ENCODE measurements around the gene FAM13B. TPM values are rescaled to one million over a fixed set of nuclear protein-coding genes. Genes with fewer than 3 reads are reported as not detected.
A peak's percentile ranks its signal among the peaks of the same experiment; 100 is the strongest.

FAM13B gene
- total RNA-seq (2021; ENCODE audit: unreplicated experiment) (13.6 TPM), Bru-seq, nascent RNA (percentile 89 among the genes with signal in this experiment), BruChase-seq, experiment 1, labeled RNA remaining after a 6-hour chase (percentile 76 among the genes with signal in this experiment), BruChase-seq, experiment 2, labeled RNA remaining after a 2-hour chase (percentile 87 among the genes with signal in this experiment)
- polyA plus RNA-seq (2012): 2.4 and 2.7 TPM in 2 replicates
- long read RNA-seq, partial matches to known transcripts: 2 of 5 reads
- long read RNA-seq, other reads (novel, unspliced or antisense): 3 of 5 reads

DNA sequence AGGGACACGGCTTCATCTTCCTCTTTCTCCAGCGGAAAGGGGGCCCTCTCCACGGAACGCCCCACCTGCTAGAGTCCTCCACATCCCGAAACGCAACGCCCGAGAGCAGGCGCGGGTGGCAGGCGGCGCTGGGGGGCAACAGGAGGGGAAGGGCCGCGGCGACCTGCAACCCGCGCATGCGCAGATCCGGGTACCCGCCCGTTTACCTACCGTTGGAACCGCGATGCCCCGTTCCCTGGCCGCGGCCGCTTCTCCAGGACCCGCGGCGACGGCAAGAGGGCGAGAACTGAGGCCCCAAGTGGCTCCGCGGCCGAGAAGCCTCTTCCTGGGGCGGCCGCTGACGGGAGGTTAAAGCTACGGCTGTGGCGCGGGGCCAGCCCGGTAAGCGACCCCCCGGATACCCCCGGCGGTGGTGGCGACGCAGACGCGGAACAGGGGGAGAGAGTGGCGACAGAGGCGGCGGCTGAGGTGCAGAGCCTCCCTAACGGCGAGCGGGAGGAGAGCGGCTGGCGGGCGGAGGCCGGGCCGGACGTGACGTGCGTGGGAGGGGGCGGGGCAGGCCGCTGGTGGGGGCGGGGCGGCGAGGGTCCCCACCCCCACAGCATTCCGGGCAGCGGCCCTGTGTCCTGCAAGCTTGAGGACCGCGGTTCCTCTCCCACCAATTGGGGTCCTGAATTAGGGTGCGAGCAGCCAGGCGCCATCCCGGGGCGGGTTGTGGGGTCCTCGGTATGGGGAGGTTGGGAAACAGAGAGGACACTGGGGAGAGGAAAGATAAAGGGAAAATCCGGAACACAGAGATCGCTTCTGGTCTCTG is at the start of gene FAM13B:
FAM13B (minus strand) TSS at position 508 of the 814 bp plus-strand sequence. CDS start 13,968 bp downstream, outside the sequence.
- no TSS peak for BruUV-seq (replicated peaks)
- DNase-seq (ENCODE audit: low read depth, low spot score): peak; percentile 32
- Histone ChIP-seq H3K4me3 (replicated peaks in 1 of 2; ENCODE audit: low read depth in 1 of 2, low read length in 2 of 2) (peak within 1 kb of the TSS; percentile 63 to 73), H2AFZ (ENCODE audit: low read depth, low read length, poor library complexity, severe bottlenecking) (no peak within 1 kb of the TSS), H3K4me1 (ENCODE audit: control insufficient read depth in 1 of 2, insufficient read depth in 2 of 2, low read length in 2 of 2) (peaks cover 14 to 34% of the 10 kb centered on the region in 2 experiments), H3K79me2 (ENCODE audit: insufficient read depth, low read length) (peaks cover 48% of the 10 kb centered on the region), H3K36me3 (ENCODE audit: control insufficient read depth in 1 of 2, insufficient read depth in 2 of 2, low read length in 2 of 2) (no peaks in the 10 kb centered on the region), H3K27me3 (ENCODE audit: insufficient read depth, low read length) (no peaks in the 10 kb centered on the region), H3K4me2 (ENCODE audit: low read length) (peak within 1 kb of the TSS; percentile 95), H3K27ac (ENCODE audit: low read depth, low read length) (peak within 1 kb of the TSS; percentile 99), H3K9me3 (ENCODE audit: control insufficient read depth in 1 of 2, insufficient read depth in 1 of 2, low read depth in 1 of 2, low read length in 2 of 2) (no peaks in the 10 kb centered on the region), H3K9me2 (ENCODE audit: insufficient read depth) (no peaks in the 10 kb centered on the region), H3K9ac (ENCODE audit: low read length) (peak within 1 kb of the TSS; percentile 89), H4K20me1 (ENCODE audit: insufficient read depth) (peaks cover 6% of the 10 kb centered on the region)
- intact Hi-C loops (cut with micrococcal nuclease): no loop called here
- CTCF ChIA-PET: interaction anchor here (1.6 kb wide), 1 partner anchor 32 kb away, joined by 5 read pairs; no protein-coding TSS in a partner anchor
- ATAC-seq: peak; percentile 80
- RAD21 ChIA-PET (ENCODE audit: low non-redundant PET in 1 of 2, low total read pairs in 2 of 2, uncharacterized antibody in 2 of 2, unreplicated experiment in 2 of 2): interaction anchor here in 1 of 2 experiments (1.8 kb wide), 1 partner anchor 100 kb away, joined by 8 read pairs; no protein-coding TSS in a partner anchor
- POLR2A ChIA-PET: interaction anchor here (0.7 kb wide), 1 partner anchor 81 kb away, joined by 3 read pairs; no protein-coding TSS in a partner anchor
- peak; percentile 96 for TF ChIP-seq POLR2AphosphoS5 (IDR thresholded peaks at IDR 0.05; ENCODE audit: low read depth, low read length)
- no peak for TF ChIP-seq JUND (IDR thresholded peaks at IDR 0.05)
- TF ChIP-seq YY1 (IDR thresholded peaks at IDR 0.05; ENCODE audit: extremely low read depth, insufficient replicate concordance, low read depth, low read length): peak; percentile 17
- no peak for TF ChIP-seq ZNF274 (IDR thresholded peaks at IDR 0.05; ENCODE audit: low read depth, low read length)
- no peak for TF ChIP-seq ATF3 (IDR thresholded peaks at IDR 0.05)
- no peak for TF ChIP-seq SRF (IDR thresholded peaks at IDR 0.05; ENCODE audit: low read depth)
- TF ChIP-seq CBX3 (IDR thresholded peaks at IDR 0.05; ENCODE audit: low read depth): peak; percentile 6; the same call in 1 of the 2 replicates
- no peak for TF ChIP-seq EZH2phosphoT487 (IDR thresholded peaks at IDR 0.05; ENCODE audit: borderline replicate concordance)
- TF ChIP-seq TCF7L2 (IDR thresholded peaks at IDR 0.05; ENCODE audit: borderline replicate concordance, extremely low read depth, insufficient read depth, insufficient read length): no peak
- TF ChIP-seq SP1 (IDR thresholded peaks at IDR 0.05; ENCODE audit: low read depth): no peak
- TF ChIP-seq POLR2A (IDR thresholded peaks at IDR 0.05; ENCODE audit: borderline replicate concordance, extremely low read depth, insufficient read depth, insufficient read length): no peak
- no peak for TF ChIP-seq CTCF (IDR thresholded peaks at IDR 0.05 in 2 of 3, conservative IDR thresholded peaks at IDR 0.05 in 1 of 3; ENCODE audit: borderline replicate concordance in 1 of 3, insufficient read depth in 1 of 3, low read depth in 2 of 3, low read length in 2 of 3)
- TF ChIP-seq EZH2 (IDR thresholded peaks at IDR 0.05): no peak
- TF ChIP-seq ZFX (IDR thresholded peaks at IDR 0.05): peak; percentile 67
- TF ChIP-seq RAD21 (IDR thresholded peaks at IDR 0.05; ENCODE audit: low read depth): no peak
- TF ChIP-seq SIN3A (IDR thresholded peaks at IDR 0.05; ENCODE audit: low read depth): peak; percentile 79
- TF ChIP-seq FOSL1 (IDR thresholded peaks at IDR 0.05; ENCODE audit: low read depth): no peak
- TF ChIP-seq, protein P1, sequence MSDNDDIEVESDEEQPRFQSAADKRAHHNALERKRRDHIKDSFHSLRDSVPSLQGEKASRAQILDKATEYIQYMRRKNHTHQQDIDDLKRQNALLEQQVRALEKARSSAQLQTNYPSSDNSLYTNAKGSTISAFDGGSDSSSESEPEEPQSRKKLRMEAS (IDR thresholded peaks at IDR 0.05): 0 out of 2 replicates have a peak, but pooled peaks have one; percentile 6
- no peak for TF ChIP-seq CEBPB (IDR thresholded peaks at IDR 0.05; ENCODE audit: low read depth)
- TF ChIP-seq, protein P2, sequence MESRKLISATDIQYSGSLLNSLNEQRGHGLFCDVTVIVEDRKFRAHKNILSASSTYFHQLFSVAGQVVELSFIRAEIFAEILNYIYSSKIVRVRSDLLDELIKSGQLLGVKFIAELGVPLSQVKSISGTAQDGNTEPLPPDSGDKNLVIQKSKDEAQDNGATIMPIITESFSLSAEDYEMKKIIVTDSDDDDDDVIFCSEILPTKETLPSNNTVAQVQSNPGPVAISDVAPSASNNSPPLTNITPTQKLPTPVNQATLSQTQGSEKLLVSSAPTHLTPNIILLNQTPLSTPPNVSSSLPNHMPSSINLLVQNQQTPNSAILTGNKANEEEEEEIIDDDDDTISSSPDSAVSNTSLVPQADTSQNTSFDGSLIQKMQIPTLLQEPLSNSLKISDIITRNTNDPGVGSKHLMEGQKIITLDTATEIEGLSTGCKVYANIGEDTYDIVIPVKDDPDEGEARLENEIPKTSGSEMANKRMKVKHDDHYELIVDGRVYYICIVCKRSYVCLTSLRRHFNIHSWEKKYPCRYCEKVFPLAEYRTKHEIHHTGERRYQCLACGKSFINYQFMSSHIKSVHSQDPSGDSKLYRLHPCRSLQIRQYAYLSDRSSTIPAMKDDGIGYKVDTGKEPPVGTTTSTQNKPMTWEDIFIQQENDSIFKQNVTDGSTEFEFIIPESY (IDR thresholded peaks at IDR 0.05; ENCODE audit: extremely low read depth, insufficient replicate concordance, low read length): no peak
- no peak for TF ChIP-seq ELF1 (IDR thresholded peaks at IDR 0.05; ENCODE audit: borderline replicate concordance, low read depth)
- peak; percentile 53; the same call in 1 of the 2 replicates for TF ChIP-seq EGR1 (IDR thresholded peaks at IDR 0.05; ENCODE audit: low read depth)
